Measurements from ENCODE around the gene KIAA1217. TPM values are rescaled to one million over a fixed set of nuclear protein-coding genes. Genes with fewer than 3 reads are reported as not detected.

Gene KIAA1217
- polyA plus RNA-seq, 3 donors = 73.9 to 84.0 (median 74.2) TPM

DNA sequence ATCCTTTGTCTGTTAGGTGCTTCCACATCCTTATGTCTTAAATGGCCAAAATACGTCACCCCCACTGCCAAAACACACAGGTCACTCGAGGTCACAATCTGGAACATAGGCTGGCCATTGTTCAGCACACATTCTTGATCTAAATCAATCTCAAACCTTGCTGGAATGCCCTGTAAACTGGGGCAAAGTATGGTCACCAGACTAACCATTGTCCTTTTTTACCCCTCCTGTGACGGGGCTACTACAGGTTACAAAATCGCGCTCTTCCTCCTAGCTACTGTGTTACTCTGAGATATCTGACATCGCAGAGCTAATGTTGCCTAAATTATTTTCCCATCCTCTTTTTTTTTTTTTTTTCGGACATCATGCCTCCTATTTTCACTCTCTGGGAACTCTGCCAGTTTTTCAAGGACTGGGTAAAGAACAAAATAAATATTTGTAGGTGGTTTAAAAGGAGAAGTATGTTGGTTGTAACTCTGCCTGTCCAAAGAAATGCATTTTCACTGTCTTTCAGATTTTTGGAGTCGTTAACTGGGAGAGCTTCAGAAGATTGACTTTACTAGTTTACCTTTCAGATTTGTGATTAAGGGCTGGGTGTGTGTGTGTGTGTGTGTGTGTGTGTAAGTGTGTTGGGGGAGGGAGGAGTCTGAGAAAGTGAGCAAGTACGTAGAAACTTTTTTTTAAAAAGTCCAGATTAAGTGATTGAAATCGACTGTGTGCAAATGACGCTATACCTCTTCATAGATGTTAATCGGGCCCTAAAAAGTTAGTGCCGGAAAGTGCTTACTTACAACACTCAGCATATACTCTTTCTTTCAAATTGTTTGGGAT lies 942 bp upstream of the KIAA1217 start:
- DNase-seq (ENCODE audit: low read depth in 3 of 3, low spot score in 2 of 3) = no peak

DNA sequence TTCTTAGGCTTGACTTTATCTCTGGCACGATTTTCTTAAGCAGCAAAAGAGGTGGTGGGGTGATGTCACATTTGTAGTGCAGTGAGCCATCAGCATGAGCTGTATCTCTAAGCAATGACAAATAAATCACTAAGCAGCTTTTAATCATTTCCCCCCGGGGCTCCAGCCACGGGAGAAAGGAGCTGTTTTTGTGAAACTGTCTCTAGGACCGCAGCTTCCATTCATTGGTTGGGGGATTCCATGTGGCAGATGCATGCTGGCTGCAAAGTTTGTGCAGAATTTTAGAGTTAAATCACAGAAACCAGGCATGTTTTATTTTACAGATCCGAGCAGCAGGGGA lies 464 bp downstream of the KIAA1217 start:
- DNase-seq (ENCODE audit: low read depth in 3 of 3, low spot score in 2 of 3) = no peak

DNA sequence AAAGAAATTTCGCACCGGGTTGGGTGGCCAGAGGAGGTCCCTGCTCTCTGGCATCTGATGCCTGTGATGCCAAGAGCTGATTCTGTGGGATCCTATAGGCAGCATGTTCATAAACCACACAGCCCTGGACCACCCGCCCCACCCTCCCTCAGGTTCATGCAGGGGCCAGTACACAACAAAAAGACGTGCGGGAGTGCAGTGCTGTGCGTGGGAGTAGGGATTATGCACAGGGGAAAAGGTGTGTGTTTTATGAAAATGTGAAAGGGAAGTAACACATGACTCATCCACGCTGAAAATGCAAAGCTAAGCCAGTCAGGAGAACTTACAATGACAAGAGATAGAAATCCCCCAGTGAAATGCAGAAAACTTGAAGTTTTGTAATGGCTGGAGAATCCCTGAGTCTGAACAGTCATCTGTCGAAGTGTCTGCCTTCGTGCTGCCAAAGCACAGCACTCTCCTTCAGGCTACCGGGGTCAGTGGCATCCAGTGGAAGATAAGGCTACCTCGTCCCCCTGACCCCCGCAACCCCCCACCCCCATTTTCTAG lies 1.1 kb downstream of the KIAA1217 start:
- no peak for DNase-seq (ENCODE audit: low read depth in 3 of 3, low spot score in 2 of 3)

GRCh38 chr10:24210501-24210900 lies 1.6 kb downstream of the KIAA1217 start:
- DNase-seq (ENCODE audit: low read depth in 3 of 3, low spot score in 2 of 3) = no peak

DNA sequence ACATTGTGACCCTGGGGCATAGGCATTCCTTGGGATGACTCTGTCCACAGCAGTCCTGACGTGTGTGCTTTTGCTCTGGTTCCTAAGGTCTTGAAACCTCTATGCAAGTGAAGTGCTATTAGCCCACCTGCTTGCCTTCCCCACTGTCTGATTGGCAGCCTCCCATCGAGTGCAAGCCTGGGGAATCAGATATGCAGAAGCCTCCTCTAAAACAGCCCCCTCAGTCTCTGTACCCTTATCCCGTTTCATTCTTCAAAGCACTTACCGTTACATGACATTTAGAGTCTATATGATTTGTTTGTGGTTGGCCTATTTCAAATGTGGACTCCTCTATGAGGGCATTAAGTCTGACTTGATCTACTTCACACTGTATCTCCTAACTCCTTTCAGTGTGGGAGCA lies 4.3 kb downstream of the KIAA1217 start:
- DNase-seq (ENCODE audit: low read depth in 3 of 3, low spot score in 2 of 3) = no peak

GRCh38 chr10:24213881-24214280 lies 4.9 kb downstream of the KIAA1217 start:
- DNase-seq (ENCODE audit: low read depth in 3 of 3, low spot score in 2 of 3) = no peak

- DNase-seq (ENCODE audit: low read depth in 3 of 3, low spot score in 2 of 3) = no peak
These were observed 5.8 kb downstream of the KIAA1217 start for GRCh38 chr10:24214762-24215161.

DNA sequence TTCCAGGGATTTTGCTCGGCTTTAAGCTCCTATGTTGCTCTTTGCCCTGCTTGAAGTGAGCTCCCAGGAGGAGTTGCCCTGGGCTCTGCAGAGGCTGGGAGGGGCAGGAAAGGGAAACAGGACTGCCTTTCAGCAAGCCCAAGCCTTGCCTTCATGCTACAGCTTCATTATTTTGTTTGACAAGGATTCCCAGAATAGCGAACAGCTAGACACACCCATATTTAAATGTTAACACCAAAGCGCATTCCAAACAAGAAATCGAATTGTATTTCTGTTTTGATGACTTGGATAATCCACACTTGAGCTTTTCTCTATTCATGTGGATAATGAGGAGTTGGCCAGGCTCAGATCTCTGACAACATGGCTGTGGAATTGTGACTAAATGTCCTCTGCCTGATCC lies 6.3 kb downstream of the KIAA1217 start:
- no peak for DNase-seq (ENCODE audit: low read depth in 3 of 3, low spot score in 2 of 3)

GRCh38 chr10:24215603-24216002 lies 6.7 kb downstream of the KIAA1217 start:
- no peak for DNase-seq (ENCODE audit: low read depth in 3 of 3, low spot score in 2 of 3)

- no peak for DNase-seq (ENCODE audit: low read depth in 3 of 3, low spot score in 2 of 3)
These were observed 11.0 kb downstream of the KIAA1217 start for GRCh38 chr10:24219963-24220362.

- DNase-seq (ENCODE audit: low read depth in 3 of 3, low spot score in 2 of 3) = no peak
These were observed 14.4 kb downstream of the KIAA1217 start for GRCh38 chr10:24223341-24223740.

DNA sequence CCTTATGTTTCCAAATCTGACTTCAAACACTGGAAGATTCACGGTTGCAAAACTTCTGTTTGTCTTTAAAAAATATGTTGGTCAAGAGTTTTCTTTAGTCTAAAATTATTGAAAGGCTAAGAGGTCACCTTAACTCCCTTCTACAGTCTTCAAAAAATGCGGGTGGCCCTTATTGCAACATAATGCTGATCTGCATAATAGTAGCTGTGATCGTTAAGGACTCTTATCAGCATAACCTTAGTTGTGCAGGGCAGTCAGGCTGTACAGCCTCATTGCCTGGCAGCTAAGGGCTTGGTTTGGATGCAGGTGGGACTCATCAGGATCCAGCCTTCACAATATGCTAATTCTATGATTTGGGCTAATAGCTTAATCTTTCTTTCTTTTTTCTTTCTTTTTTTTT lies 15.0 kb downstream of the KIAA1217 start:
- DNase-seq (ENCODE audit: low read depth in 3 of 3, low spot score in 2 of 3) = no peak

DNA sequence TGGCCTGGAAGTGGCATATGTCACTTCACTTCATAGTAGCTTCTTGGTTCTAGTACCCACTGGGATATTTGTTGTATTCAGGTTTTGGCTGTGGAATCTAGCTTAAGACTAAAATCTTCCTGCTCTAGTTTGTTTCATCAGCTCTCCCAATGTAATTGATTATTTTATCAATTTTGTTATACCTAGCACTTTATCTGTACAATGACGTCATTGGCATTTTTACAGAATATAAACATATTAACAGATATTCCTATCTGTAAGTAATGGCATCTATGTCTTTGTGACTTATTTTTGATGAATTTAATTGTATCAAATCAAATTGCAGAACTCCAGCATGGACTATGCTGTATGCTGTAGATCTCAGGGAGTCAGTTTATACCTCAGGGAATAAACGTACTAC lies 19.7 kb downstream of the KIAA1217 start:
- no peak for DNase-seq (ENCODE audit: low read depth in 3 of 3, low spot score in 2 of 3)

- DNase-seq (ENCODE audit: low read depth in 3 of 3, low spot score in 2 of 3) = no peak
These were observed 21.0 kb downstream of the KIAA1217 start for GRCh38 chr10:24229909-24230308.

- no peak for DNase-seq (ENCODE audit: low read depth in 3 of 3, low spot score in 2 of 3)
These were observed 22.3 kb downstream of the KIAA1217 start for GRCh38 chr10:24231200-24231599.

DNA sequence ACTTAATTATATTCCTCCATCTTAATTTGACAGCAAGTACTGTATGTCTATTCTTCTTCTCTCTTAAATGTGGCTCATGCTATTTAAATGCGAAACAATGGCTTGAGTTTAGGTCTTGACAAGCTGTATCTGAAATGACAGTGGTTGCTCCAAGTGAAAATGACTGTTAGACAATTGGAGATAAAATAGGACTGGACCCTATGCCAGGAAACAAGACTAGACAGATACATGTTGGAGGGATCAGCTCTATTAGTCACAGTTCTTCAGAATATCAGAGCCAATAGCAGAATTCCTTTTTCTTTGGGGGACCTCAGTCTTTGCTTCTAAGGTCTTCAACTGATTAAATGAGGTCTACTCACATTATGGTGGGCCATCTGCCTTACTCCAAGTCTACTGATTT lies 25.8 kb downstream of the KIAA1217 start:
- DNase-seq (ENCODE audit: low read depth in 3 of 3, low spot score in 2 of 3) = no peak

GRCh38 chr10:24235471-24235870 lies 26.5 kb downstream of the KIAA1217 start:
- DNase-seq (ENCODE audit: low read depth in 3 of 3, low spot score in 2 of 3) = no peak

DNA sequence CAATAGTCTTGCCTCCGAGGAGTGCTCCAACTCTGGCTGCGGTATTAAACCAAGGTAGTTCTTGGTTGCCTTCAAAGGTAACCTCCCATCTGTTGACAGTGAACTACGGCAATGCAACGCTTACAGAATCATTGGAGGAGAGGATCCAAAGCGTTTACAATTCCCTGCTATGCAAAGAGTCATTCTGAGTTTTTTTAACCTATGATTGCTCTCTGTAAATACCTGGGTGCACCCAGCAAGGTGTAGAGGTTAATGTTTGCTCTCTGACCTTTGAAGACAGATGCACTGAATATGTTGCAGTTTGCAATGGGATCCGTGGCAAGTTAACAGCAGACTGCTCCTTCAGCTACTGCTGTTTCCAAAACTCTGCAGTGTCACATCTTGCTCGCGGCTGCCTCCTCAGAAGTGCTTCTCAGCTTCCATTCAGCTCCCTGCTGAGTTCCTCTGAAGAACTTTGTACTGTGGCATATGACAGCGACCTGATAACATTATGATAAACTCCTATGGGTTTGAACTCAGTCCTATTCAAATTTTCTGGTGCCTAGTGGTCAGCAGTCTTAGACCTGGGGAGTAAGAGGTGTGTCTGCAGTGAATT lies 29.0 kb downstream of the KIAA1217 start:
- DNase-seq (ENCODE audit: low read depth in 3 of 3, low spot score in 2 of 3) = no peak

DNA sequence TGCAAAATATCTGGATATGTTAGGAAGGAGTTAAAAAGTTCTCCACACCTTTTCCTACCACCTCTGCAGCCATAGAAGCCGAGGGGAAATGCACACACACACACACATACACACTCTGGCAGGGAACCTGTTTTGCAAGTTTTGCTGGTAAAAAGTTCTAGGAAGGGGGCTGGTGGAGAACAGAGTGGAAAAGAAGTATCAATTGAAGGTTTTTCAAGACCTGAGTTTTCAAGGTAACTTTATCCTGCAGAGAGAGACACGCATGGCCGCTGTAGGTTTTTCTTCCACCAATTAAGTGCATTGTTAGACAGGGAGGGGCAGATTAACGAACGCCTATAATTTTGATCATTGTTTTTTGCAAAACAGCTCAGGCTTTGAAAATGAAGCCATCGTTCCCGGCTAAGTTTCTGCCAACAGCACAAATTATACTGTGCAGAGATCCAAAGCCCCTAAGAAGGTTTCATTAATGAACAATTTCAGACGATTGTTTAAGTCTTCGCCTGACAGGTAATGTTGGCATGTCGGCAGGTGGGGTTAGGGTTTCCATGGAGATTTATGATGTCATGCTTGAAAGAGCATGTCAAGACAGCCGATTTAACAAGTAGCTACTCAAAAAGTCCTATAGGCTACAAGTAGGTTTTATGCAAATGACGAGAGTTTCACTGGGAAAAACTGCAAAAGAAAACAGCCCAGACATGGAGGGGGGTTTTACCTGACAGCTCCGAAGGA lies 29.7 kb downstream of the KIAA1217 start:
- DNase-seq (ENCODE audit: low read depth in 3 of 3, low spot score in 2 of 3) = peak in 1 of 3 donors; percentile 62

GRCh38 chr10:24239289-24240040 lies 30.5 kb downstream of the KIAA1217 start:
- no peak for DNase-seq (ENCODE audit: low read depth in 3 of 3, low spot score in 2 of 3)
